ENCODE measurements around the gene SIRPB2.
A peak's percentile ranks its signal among the peaks of the same experiment; 100 is the strongest.

DNA sequence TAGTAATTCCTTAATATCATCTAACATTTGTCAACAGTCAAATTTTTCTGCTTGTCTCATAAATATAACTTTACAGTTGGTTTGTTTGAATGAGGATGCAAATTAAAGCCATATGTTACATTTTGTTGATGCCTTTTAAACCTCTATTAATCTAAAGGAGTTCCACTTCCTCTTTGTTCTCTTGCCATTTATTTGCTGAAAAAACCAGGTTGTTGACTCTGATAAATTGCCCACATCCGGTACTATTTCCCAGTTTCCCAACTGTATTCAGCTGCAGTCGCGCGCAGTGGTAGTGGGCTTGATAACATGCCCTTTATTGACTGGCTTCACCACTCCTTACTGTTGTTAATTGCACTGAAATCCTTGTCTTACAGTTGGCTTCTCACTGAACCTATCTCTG lies 32.8 kb upstream of the SIRPB2 start:
- no peak for TF ChIP-seq CTCF (IDR thresholded peaks at IDR 0.05 in 2 of 3, conservative IDR thresholded peaks at IDR 0.05 in 1 of 3; ENCODE audit: control insufficient read depth in 2 of 3, extremely low read depth in 1 of 3, insufficient read depth in 1 of 3, low read depth in 3 of 3, low read length in 3 of 3)
- no peak for TF ChIP-seq SMAD1 (IDR thresholded peaks at IDR 0.05; ENCODE audit: low read depth, partially characterized antibody)
- no peak for TF ChIP-seq FOXM1 (IDR thresholded peaks at IDR 0.05; ENCODE audit: low read depth, low read length)
- no peak for TF ChIP-seq MXI1 (IDR thresholded peaks at IDR 0.05; ENCODE audit: low read depth, low read length)
- no peak for TF ChIP-seq SMC3 (IDR thresholded peaks at IDR 0.05; ENCODE audit: borderline replicate concordance, low read length)
- TF ChIP-seq NFYB (IDR thresholded peaks at IDR 0.05; ENCODE audit: insufficient read depth, low read depth, low read length): peak; percentile 47; the same call in 1 of the 2 replicates
- no peak for TF ChIP-seq CEBPZ (IDR thresholded peaks at IDR 0.05; ENCODE audit: low read depth, low read length)
- peak; percentile 31; the same call in 1 of the 2 replicates for TF ChIP-seq NFIC (IDR thresholded peaks at IDR 0.05; ENCODE audit: low read depth, low read length)

Data from GM12878 (cell line).